Muscle of back (tissue), 11 donors: ENCODE data around the gene CAPN12. TPM values are rescaled to one million over a fixed set of nuclear protein-coding genes. Genes with fewer than 3 reads are reported as not detected.

Experiments
- DNase-seq, 3 donors: peaks; one replicate each; pipeline versions ENCODE4 v3.0.0 to v3.0.0-alpha.2; 2013
- polyA plus RNA-seq, 10 donors: library from polyadenylated mRNA; unstranded; fragments of 120-200 nt; gene quantifications; one replicate each; pipeline ENCODE4 v1.2.1, GENCODE V29; 2013; ENCODE audit not compliant: insufficient read length in 10 of 10

Gene CAPN12
- polyA plus RNA-seq, 10 donors: 0.71 to 2.2 (median 0.94) TPM

GRCh38 chr19:38737921-38738737 is 6.1 kb downstream of the CAPN12 start:
- DNase-seq: peak in 1 of 3 donors; percentile 3

DNA sequence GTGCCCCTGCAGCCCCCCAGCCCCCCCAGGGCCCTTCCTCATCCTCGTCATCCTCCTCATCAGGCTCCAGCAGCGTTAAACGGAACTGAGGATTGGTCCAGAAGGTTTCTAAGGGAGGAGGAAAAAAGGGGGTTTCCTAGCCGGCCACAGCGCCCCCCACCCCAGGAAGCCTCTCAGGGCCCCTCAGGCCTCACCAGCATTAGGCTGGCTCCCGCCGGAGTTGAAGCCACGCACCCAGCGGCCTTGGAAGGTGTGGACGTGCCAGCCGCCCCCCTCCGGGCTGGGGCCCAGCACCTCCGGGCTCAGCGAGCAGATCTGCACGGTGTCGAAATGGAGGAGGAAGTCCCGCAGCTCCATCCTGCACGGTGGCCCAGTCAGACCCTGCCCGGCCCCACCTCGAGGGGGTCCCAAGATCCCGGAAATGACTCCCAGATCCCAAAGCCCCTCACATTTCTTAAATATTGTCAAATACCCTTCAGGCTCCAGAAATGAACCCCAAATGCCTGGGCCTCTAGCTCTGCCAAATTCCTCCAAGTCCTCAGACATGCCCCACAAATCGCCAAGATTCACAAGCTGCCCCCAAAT is 6.9 kb downstream of the CAPN12 start:
- DNase-seq: peak in 1 of 3 donors; percentile 11

DNA sequence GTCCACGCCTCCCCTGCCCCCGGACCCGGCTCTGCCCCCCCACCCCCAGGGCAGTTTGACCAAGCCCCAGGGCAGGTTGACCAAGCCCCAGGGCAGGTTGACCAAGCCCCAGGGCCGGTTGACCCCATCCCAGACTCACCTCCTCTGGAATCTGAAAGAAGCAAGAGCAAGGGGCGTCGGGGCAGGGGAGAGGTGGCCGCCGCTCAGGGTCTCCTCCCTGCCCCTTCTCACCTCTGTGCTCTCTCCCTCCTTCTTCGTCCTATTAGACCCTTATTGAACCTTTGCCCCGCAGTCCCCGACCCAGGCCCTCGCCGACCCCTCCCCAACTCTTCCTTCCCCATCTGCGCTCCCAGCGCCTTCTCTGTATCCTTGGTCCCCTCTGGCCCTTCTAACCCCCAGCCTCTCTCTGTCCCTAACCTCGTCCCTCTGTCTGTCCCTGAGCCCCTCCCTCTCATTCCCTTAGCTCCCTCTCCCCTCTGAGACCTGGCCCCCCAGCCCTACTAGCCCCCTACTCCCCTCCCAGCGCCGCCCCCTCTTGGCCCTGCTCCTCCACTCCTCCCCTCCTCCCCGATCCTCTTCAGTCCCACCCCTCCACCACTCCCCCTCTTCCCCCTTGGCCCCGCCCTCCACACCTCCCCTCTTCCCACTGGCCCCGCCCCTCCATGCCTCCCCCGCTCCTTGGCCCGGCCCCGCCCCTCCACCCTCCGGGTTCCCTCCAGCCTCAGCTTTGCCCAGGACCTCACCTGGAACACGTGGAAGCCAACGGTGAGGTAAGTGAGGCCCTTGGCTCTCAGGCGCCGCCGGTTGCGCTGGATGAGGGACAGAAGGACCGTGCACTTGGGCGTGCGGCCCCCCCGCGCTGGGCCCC is 7.6 kb downstream of the CAPN12 start:
- peak in 1 of 3 donors; percentile 21 for DNase-seq

DNA sequence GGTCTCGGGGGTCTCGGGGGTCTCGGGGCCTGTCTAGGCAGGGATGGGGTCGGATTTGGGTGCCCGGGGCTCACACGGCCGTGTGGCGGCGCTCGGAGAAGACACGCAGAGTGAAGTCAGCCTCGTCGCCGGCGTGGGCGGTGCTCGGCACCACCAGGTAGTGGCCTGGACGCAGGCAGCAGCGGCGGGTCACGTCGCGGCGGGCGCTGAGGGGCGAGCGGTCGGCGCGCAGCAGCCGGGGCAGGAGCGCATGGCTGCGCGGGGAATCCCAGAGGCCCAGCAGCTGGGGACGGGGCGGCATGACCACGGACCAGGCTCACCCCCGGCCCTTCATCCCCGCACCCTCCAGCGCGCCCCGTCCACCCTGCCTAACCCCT is 8.2 kb downstream of the CAPN12 start:
- DNase-seq: peak in 1 of 3 donors; percentile 56

GRCh38 chr19:38735257-38735686 is 9.0 kb downstream of the CAPN12 start:
- peak in 1 of 3 donors; percentile 34 for DNase-seq

DNA sequence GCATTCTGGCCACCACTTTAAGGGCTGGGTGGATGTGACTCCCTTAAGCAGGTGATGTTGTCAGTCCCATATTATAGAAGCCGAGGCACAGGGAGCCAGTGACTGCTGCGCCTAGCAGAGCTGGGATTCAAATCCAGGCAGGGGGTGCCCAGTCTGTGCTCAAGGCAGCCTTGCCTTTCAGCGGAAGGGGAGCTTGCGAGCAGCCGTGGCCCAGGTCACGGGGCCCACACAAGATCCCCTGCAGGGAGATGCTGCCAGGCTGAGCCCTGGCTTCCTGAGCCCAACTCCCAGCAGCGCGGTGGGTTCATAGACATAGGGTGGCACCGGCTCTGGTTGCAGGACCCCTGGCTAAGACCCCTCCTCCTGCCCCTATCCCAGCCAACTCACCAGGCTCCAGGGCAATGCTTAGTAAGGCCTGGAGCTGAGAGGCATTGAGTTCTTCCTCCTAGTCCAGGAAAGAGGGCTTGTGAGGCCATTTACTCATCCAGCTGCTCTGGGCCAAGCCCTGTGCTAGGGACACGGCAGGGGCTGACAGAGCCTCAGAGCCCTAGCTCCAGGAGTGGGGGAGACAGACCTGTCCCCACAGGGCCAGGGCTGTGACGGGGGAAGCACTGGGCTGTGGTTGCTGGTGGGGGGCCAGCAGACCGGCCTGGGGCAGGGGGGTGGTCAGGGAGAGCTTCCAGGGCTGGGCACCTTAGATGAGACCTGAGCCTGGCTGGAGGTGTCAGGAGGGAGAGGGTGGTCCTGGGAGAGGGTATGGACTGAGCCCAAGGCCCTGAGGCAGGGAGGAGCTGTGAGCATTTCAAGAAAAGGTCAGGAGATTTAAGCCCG is 9.6 kb downstream of the CAPN12 start:
- DNase-seq: peak in 1 of 3 donors; percentile 42

- no peak for DNase-seq
These were observed 10.2 kb downstream of the CAPN12 start for GRCh38 chr19:38734176-38734425.

DNA sequence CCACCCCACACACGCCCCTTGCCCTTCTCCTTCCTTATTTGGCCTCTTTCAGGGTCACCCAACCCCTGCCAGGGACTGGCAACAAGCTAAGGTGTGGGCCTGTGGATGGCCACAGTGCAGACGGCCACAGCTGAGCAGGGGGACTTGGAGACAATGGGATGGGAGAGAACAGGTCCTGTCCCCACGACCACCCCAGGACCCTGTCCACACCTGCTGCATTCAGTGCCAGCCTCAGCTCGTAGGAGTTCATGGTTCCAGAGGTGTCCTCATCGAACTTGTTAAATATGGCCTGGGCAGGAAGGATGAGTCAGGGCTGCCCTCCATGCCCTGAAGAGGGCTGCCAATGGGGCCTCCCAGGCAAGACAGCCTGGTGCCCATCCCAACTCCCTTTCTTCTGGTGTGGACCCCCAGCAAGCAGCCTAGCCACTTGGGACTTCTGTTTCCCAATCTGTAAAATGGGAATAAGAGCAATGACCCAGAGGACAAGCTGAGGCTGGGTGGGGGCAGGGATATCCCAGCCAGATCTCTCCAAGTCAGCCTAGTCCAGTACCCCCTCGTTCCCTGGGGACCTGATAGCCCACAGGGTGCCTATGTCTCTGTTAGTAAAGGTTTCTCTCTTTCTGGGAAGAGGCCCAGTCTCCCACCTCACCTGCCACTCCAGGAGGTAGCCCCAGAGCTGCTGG is 10.6 kb downstream of the CAPN12 start:
- peak in 1 of 3 donors; percentile 15 for DNase-seq

DNA sequence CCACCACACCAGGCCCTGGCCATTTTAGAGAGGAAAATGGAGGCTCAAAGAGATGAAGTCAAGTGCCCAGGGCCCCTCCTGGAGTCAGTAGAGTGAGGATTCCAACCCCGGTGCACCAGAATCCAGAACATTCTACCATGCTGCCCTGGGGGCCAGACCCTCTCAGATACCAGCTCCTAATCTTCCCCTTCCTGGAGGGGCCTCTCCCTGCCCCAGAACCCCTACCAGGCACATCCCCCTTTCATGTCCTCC is 11.1 kb downstream of the CAPN12 start:
- no peak for DNase-seq

GRCh38 chr19:38731654-38732301 is 12.5 kb downstream of the CAPN12 start:
- DNase-seq: peak in 1 of 3 donors; percentile 7

DNA sequence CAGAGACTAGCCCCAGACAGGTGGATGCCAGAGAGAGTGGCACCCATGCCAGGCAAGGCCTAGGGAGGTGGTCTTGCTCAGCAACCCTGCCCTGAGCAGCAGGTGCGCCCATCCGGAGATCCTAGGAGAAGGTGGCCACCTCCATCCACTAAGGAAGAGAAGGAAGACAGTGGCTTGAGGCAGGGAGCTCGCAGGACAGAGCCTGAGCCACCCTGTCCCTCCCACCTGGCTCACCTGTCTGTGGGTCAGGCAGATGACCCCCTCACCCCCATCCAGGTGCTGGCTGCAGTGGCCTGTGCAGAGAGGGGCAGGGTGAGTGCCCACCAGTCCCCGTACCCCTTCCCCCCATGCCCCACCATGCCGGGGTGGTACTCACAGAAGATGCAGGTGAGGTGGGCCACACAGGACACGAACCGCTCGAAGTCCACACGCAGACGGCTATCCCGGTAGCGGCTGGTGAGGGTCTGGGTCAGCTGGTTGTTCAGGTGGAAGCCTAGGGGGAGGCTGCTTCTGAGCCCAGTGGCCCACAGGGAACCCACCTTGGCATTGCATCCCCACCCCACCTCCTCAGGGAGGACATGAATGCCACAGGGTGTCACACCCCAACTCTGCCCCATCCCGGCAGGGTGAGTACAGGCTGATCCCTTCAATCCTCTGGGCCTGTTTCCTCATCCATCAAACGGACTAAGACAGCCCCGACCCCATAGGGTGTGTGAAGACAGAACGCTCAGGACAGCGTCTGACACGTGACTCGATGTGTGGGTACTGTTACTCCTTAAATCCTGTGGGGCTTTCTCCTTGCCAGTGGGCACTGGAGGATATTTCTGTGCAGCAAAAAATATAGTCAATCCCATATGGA is 13.3 kb downstream of the CAPN12 start:
- DNase-seq: peak in 1 of 3 donors; percentile 7

- DNase-seq: no peak
These were observed 13.9 kb downstream of the CAPN12 start for GRCh38 chr19:38730470-38730730.

GRCh38 chr19:38729653-38730469 is 14.4 kb downstream of the CAPN12 start:
- peak in 1 of 3 donors; percentile 75 for DNase-seq

DNA sequence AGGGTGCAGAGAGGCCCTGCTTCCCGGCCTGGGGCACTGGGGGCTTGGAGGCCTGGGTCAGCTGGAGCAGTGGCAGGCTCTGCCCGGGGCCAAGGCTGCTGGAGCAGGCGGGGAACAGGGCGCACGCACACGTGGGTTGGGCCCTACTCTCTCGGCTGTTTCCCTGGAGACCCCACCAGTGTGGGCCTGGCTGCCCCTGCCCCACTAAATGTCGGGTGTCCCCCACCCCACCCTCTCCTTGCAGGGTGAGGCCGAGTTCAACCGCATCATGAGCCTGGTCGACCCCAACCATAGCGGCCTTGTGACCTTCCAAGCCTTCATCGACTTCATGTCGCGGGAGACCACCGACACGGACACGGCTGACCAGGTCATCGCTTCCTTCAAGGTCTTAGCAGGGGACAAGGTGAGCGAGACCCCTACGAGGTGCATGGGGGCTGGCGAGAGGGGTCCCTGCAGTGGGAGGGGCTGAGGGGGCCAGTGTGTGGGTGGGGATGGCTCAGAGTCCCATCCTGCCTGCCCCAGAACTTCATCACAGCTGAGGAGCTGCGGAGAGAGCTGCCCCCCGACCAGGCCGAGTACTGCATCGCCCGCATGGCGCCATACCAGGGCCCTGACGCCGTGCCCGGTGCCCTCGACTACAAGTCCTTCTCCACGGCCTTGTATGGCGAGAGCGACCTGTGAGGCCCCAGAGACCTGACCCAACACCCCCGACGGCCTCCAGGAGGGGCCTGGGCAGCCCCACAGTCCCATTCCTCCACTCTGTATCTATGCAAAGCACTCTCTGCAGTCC is 15.3 kb downstream of the CAPN12 start:
- DNase-seq: no peak

DNA sequence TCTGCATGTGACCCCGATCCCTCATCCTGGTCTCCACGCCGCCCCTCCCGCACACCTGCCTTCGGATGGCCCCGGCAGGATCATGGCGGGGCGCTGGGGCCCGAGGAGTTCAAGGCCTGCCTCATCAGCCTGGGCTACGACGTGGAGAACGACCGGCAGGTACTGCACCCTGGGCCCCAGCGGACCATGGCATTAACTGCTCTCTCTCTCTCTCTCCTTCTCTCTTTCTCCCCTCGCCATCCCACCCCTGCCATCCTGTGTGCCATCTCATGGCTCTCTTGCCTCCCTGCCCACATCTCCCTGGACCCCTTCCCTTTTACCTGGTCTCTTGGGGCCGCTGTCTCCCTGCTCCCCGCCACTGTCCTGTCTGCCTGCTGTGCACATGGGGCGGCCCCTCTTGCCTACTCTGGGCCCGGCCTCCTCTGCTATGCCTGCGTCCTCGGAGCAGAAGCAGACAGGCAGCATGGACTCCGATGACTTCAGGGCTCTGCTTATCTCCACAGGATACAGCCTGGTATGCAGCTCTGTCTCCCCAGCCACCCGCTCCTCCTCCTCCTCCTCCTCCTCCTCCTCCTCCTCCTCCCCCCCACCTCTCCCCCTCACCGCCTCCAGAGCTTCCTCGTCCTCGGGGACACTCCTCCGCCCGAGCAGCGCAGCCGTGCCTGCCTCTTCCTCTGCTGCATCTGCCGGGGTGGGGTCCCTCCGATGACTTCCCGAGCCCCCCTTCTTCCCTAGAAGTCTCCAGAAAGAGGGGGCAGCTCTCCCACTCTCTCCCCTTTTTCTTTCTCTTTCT is 16.2 kb downstream of the CAPN12 start:
- no peak for DNase-seq

- DNase-seq: no peak
These were observed 16.9 kb downstream of the CAPN12 start for GRCh38 chr19:38727306-38727867.

DNA sequence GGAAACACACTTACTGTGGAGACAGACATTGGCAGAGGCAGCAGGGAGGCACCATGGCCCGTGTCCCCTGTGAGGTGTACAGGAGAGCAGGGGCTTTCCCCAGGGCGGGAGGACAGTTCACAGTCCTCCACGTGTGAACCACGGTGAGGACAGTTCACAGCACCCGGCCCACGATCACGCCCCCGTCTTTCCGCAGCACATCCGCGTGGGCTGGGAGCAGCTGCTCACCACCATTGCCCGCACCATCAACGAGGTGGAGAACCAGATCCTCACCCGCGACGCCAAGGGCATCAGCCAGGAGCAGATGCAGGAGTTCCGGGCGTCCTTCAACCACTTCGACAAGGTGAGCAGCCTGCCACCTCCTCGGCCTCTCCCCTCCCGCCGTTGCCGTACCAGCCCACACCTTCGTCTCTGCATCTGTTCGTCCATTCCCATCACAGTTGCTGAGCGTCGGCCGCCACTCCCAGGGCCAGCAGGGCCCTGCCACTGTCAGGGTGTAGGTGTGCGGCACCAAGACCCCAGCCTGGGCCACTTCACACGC is 17.4 kb downstream of the CAPN12 start:
- no peak for DNase-seq
